SJCRH30 (cell line): ENCODE measurements around the gene REV1. TPM values are rescaled to one million over a fixed set of nuclear protein-coding genes. Genes with fewer than 3 reads are reported as not detected.

Experiments
- total RNA-seq: library from RNA; depleted of rRNA; stranded (reverse); fragments of >200 nt; shearing (Covaris generic); gene quantifications from 2 replicates; pipeline ENCODE4 v1.2.3, GENCODE V29; 2014; rRNA removed

The REV1 gene
- total RNA-seq, 1 experiment from 2014 or later, result 50.8 TPM

Other genes with a start within 250 kb of the REV1 start
- gene LYG2, start 234.4 kb downstream of the REV1 start, total RNA-seq, result 0.30 and 0.36 TPM in 2 replicates
- gene LYG1, start 188.8 kb downstream of the REV1 start, total RNA-seq, result 0.61 and 1.3 TPM in 2 replicates
- 49.4 and 52.2 TPM in 2 replicates for gene TXNDC9, start 153.7 kb downstream of the REV1 start, total RNA-seq
- gene EIF5B, start 152.6 kb downstream of the REV1 start, total RNA-seq, result 37.2 and 46.6 TPM in 2 replicates